Testis (tissue), 3 donors: ENCODE results near the gene FAM181A. TPM values are rescaled to one million over a fixed set of nuclear protein-coding genes. Genes with fewer than 3 reads are reported as not detected.

ENCODE experiments used
- DNase-seq: peaks from one replicate; pipeline ENCODE4 v3.0.0-alpha.2; 2019
- H3K27ac ChIP-seq, 2 donors: fragments of 200-600 bp; sonication (generic); one replicate each; pipeline ENCODE4 v1.5.1; 2019
- H3K27me3 ChIP-seq: fragments of 200-600 bp; sonication (generic); one replicate; pipeline ENCODE4 v1.5.1; 2019
- H3K36me3 ChIP-seq: fragments of 200-600 bp; sonication (generic); one replicate; pipeline ENCODE4 v1.5.1; 2017; ENCODE audit warnings: low read depth; ENCODE audit errors: missing control alignments
- H3K4me1 ChIP-seq: fragments of 200-600 bp; sonication (generic); one replicate; pipeline ENCODE4 v1.5.1; 2019
- H3K4me3 ChIP-seq, 2 donors: fragments of 200-600 bp; sonication (generic); one replicate each; pipeline ENCODE4 v1.5.1; 2017 to 2019
- H3K9me3 ChIP-seq: fragments of 200-600 bp; sonication (generic); one replicate; pipeline ENCODE4 v1.5.1; 2017
- POLR2A ChIP-seq: fragments of 450-650 bp; IDR thresholded peaks from one replicate; pipeline ENCODE4 v1.6.1; 2017; ENCODE audit warnings: antibody characterized with exemption, mild to moderate bottlenecking, moderate library complexity
- WGBS, 2 donors: methylation state at CpG; one replicate each; pipeline ENCODE4 v1.1.5; 2018; 5-methylcytosine and 5-hydroxymethylcytosine counted together
- intact Hi-C: fragments of 100-400 bp; cut with DNase I; formaldehyde crosslinking; loops from one replicate; pipeline ENCODE4 v1.15.1; 2023; ENCODE audit warnings: low total_unique reads
- polyA plus RNA-seq: library from polyadenylated mRNA; stranded (reverse); fragments of 350-450 nt; fragmentation: Illumina TruSeq; extraction: RNeasy Lipid Tissue Mini Kit (QIAGEN cat#74804); gene quantifications from one replicate; pipeline ENCODE4 v1.2.3, GENCODE V29; 2014; ENCODE audit warnings: low read depth, low replicate concordance; ENCODE audit not compliant: insufficient read depth
- total RNA-seq, 2 donors: library from RNA; depleted of rRNA; stranded (reverse); fragments of >200 nt; gene quantifications; one replicate each; pipeline ENCODE4 v1.2.3, GENCODE V29; 2016
- TF ChIP-seq, protein P1 (sequence below), 3 experiments: fragments of 450-650 bp in 2 of 3; fragments of 200-600 bp in 1 of 3; sonication (generic) in 1 of 3; IDR thresholded peaks; one replicate each; pipeline ENCODE4 v1.5.1; 2016 to 2019; ENCODE audit warnings: antibody characterized with exemption in 3 of 3, mild to moderate bottlenecking in 2 of 3, moderate library complexity in 1 of 3

Gene FAM181A
- total and polyA plus RNA-seq, 3 donors from 2014 or later = 12.7 to 48.5 (median 18.0) TPM

- Histone ChIP-seq H3K27ac (no peak overlapping the region), H3K4me3 (no peak overlapping the region), H3K9me3 (no peaks in the 10 kb centered on the region), H3K36me3 (no peaks in the 10 kb centered on the region), H3K4me1 (no peaks in the 10 kb centered on the region), H3K27me3 (no peaks in the 10 kb centered on the region)
- TF ChIP-seq, protein P1, sequence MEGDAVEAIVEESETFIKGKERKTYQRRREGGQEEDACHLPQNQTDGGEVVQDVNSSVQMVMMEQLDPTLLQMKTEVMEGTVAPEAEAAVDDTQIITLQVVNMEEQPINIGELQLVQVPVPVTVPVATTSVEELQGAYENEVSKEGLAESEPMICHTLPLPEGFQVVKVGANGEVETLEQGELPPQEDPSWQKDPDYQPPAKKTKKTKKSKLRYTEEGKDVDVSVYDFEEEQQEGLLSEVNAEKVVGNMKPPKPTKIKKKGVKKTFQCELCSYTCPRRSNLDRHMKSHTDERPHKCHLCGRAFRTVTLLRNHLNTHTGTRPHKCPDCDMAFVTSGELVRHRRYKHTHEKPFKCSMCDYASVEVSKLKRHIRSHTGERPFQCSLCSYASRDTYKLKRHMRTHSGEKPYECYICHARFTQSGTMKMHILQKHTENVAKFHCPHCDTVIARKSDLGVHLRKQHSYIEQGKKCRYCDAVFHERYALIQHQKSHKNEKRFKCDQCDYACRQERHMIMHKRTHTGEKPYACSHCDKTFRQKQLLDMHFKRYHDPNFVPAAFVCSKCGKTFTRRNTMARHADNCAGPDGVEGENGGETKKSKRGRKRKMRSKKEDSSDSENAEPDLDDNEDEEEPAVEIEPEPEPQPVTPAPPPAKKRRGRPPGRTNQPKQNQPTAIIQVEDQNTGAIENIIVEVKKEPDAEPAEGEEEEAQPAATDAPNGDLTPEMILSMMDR (IDR thresholded peaks at IDR 0.05) = no peak
- TF ChIP-seq POLR2A = no peak
- no peak for DNase-seq
- intact Hi-C loops = no loop called here
- 86 to 89% methylated on average over 13 to 14 of the region's 14 CpGs for WGBS, 2 donors
Observed at GRCh38 chr14:93915070-93915705, 12.0 kb upstream of the FAM181A start.

GRCh38 chr14:93915800-93916199 is 11.3 kb upstream of the FAM181A start:
- WGBS, 2 donors = 53 to 64% methylated on average over 2 of the region's 2 CpGs
- H3K27me3 ChIP-seq = no peaks in the 10 kb centered on the region
- H3K27ac ChIP-seq = no peak overlapping the region
- TF ChIP-seq POLR2A = no peak
- TF ChIP-seq, protein P1 (IDR thresholded peaks at IDR 0.05) = no peak
- H3K36me3 ChIP-seq = no peaks in the 10 kb centered on the region
- DNase-seq = no peak
- intact Hi-C loops = no loop called here
- no peaks in the 10 kb centered on the region for H3K4me1 ChIP-seq
- H3K9me3 ChIP-seq = no peaks in the 10 kb centered on the region
- no peak overlapping the region for H3K4me3 ChIP-seq

GRCh38 chr14:93916498-93916897 is 10.6 kb upstream of the FAM181A start:
- no peaks in the 10 kb centered on the region for H3K36me3 ChIP-seq
- H3K4me3 ChIP-seq = no peak overlapping the region
- H3K4me1 ChIP-seq = no peaks in the 10 kb centered on the region
- DNase-seq = no peak
- no peak overlapping the region for H3K27ac ChIP-seq
- H3K27me3 ChIP-seq = no peaks in the 10 kb centered on the region
- 51 to 53% methylated on average over 3 of the region's 3 CpGs for WGBS, 2 donors
- H3K9me3 ChIP-seq = no peaks in the 10 kb centered on the region
- intact Hi-C loops = no loop called here
- TF ChIP-seq POLR2A = no peak
- TF ChIP-seq, protein P1 (IDR thresholded peaks at IDR 0.05) = no peak

GRCh38 chr14:93917141-93917540 is 10.0 kb upstream of the FAM181A start:
- intact Hi-C loops = no loop called here
- H3K4me3 ChIP-seq = no peak overlapping the region
- no peaks in the 10 kb centered on the region for H3K27me3 ChIP-seq
- no peaks in the 10 kb centered on the region for H3K9me3 ChIP-seq
- no peak for DNase-seq
- TF ChIP-seq, protein P1 (IDR thresholded peaks at IDR 0.05) = no peak
- no peak for TF ChIP-seq POLR2A
- WGBS, 2 donors = 92 to 95% methylated on average over 6 to 7 of the region's 7 CpGs
- no peaks in the 10 kb centered on the region for H3K36me3 ChIP-seq
- no peak overlapping the region for H3K27ac ChIP-seq
- no peaks in the 10 kb centered on the region for H3K4me1 ChIP-seq
